ENCODE data around the gene ADAM12. TPM values are rescaled to one million over a fixed set of nuclear protein-coding genes. Genes with fewer than 3 reads are reported as not detected.

Gene ADAM12
- total RNA-seq, 2 donors from 2014 or later: under 0.01 to 0.52 TPM

DNA sequence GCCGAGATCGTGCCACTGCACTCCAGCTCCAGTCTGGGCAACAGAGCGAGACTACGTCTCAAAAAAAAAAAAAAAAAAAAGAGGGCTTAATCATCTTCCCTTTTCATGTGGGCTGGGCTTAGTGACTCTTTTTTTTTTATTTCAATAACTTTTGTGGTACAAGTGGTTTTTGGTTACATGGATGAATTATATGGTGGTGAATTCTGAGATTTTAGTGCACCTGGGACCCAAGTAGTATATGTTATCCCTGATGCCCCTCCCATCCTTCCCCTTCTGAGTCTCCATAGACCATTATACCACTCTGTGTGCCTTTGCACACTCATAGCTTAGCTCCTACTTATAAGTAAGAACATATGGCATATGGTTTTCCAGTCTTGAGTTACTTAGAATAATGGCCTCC, 4.8 kb upstream of the ADAM12 start:
- H3K9me3 ChIP-seq: no peaks in the 10 kb centered on the region
- 83 to 87% methylated on average over 4 of the region's 4 CpGs for WGBS, 2 donors
- no peak for ATAC-seq
- peaks cover 7% of the 10 kb centered on the region for H3K4me1 ChIP-seq
- no peak for DNase-seq
- intact Hi-C loops (cut with DNase I): no loop called here
- no peak overlapping the region for H3K27ac ChIP-seq
- H3K27me3 ChIP-seq: no peaks in the 10 kb centered on the region
- H3K36me3 ChIP-seq (replicated peaks in 1 of 2; ENCODE audit: insufficient read depth in 1 of 2, low read depth in 2 of 2): no peaks in the 10 kb centered on the region
- no peak overlapping the region for H3K4me3 ChIP-seq
- TF ChIP-seq CTCF (IDR thresholded peaks at IDR 0.05) (no peak), POLR2A (IDR thresholded peaks at IDR 0.05) (no peak)

DNA sequence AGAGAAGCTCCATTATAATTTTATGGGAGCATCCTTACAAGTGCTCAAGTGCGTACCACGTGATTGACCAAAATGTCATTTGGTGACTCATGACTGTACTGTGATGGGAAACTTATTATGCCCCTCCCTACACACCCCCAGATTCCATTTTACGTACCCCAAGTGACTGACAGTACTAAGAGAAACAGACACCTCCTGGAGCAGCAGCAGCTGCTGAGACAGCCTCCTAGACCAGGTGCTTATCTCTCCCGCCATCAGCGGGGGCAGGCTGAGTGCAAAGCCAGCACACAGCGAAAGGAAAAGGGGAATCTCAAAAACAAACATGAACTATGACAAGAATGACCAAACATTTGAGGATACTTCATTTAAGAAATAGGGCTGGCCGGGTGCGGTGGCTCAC, 4.2 kb upstream of the ADAM12 start:
- no peak overlapping the region for H3K4me3 ChIP-seq
- DNase-seq (no peak), ATAC-seq (no peak)
- no peaks in the 10 kb centered on the region for H3K36me3 ChIP-seq (replicated peaks in 1 of 2; ENCODE audit: insufficient read depth in 1 of 2, low read depth in 2 of 2)
- 49 to 56% methylated on average over 7 to 8 of the region's 8 CpGs for WGBS, 2 donors
- no peaks in the 10 kb centered on the region for H3K27me3 ChIP-seq
- intact Hi-C loops (cut with DNase I): no loop called here
- H3K9me3 ChIP-seq: no peaks in the 10 kb centered on the region
- TF ChIP-seq POLR2A (IDR thresholded peaks at IDR 0.05) (no peak), CTCF (IDR thresholded peaks at IDR 0.05) (no peak)
- H3K4me1 ChIP-seq: peaks cover 13% of the 10 kb centered on the region
- H3K27ac ChIP-seq: no peak overlapping the region

- intact Hi-C loops (cut with DNase I): no loop called here
- Histone ChIP-seq H3K4me3 (no peak overlapping the region), H3K9me3 (no peaks in the 10 kb centered on the region), H3K27me3 (no peaks in the 10 kb centered on the region), H3K4me1 (peaks cover 17% of the 10 kb centered on the region), H3K36me3 (replicated peaks in 1 of 2; ENCODE audit: insufficient read depth in 1 of 2, low read depth in 2 of 2) (no peaks in the 10 kb centered on the region), H3K27ac (no peak overlapping the region)
- DNase-seq (no peak), ATAC-seq (no peak)
- TF ChIP-seq CTCF (IDR thresholded peaks at IDR 0.05) (no peak), POLR2A (IDR thresholded peaks at IDR 0.05) (no peak)
- WGBS, 2 donors: 75 to 80% methylated on average over 6 of the region's 6 CpGs
These were observed 3.8 kb upstream of the ADAM12 start for GRCh38 chr10:126392068-126392467.

- ATAC-seq (no peak), DNase-seq (peak in 1 of 4 donors; percentile 23)
- H3K27me3 ChIP-seq: no peaks in the 10 kb centered on the region
- peaks cover 21% of the 10 kb centered on the region for H3K4me1 ChIP-seq
- H3K36me3 ChIP-seq (replicated peaks in 1 of 2; ENCODE audit: insufficient read depth in 1 of 2, low read depth in 2 of 2): no peaks in the 10 kb centered on the region
- H3K4me3 ChIP-seq: no peak overlapping the region
- H3K27ac ChIP-seq: no peak overlapping the region
- intact Hi-C loops (cut with DNase I): no loop called here
- H3K9me3 ChIP-seq: no peaks in the 10 kb centered on the region
- TF ChIP-seq CTCF (IDR thresholded peaks at IDR 0.05) (no peak), POLR2A (IDR thresholded peaks at IDR 0.05) (no peak)
- 35 to 43% methylated on average over 9 of the region's 9 CpGs for WGBS, 2 donors
These were observed 3.1 kb upstream of the ADAM12 start for GRCh38 chr10:126391192-126391885.

DNA sequence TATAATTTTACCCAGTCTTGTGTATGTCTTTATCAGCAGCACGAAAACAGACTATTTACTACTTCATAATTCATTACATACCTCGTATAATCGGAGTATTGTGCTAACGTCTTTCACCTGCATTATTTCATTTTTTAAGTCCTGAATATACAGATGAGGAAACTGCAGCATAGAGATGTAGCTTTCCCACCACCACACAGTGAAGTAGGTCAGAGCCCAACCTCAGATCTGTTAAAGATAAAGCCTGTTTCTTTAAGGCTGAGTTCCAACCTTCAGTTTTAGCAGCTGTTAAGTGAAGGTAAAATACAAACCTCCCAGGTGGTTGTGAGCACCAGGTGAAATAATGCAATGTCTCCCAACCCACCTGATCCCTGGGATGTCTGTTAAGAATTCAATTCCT, 2.0 kb upstream of the ADAM12 start:
- H3K9me3 ChIP-seq: no peaks in the 10 kb centered on the region
- WGBS, 2 donors: 71 to 75% methylated on average over 4 of the region's 4 CpGs
- no peaks in the 10 kb centered on the region for H3K27me3 ChIP-seq
- TF ChIP-seq POLR2A (IDR thresholded peaks at IDR 0.05): no peak
- no peak for TF ChIP-seq CTCF (IDR thresholded peaks at IDR 0.05)
- H3K4me1 ChIP-seq: peaks cover 21% of the 10 kb centered on the region
- DNase-seq: no peak
- no peaks in the 10 kb centered on the region for H3K36me3 ChIP-seq (replicated peaks in 1 of 2; ENCODE audit: insufficient read depth in 1 of 2, low read depth in 2 of 2)
- H3K27ac ChIP-seq: no peak overlapping the region
- intact Hi-C loops (cut with DNase I): no loop called here
- ATAC-seq: no peak
- H3K4me3 ChIP-seq: no peak overlapping the region
